Ishikawa (cell line): ENCODE results near the gene LAMA3.

Experiments used
- EP300 ChIP-seq: IDR thresholded peaks from 2 replicates; pipeline ENCODE4 v1.6.1; 2012; ENCODE audit warnings: borderline replicate concordance
- RAD21 ChIP-seq: IDR thresholded peaks from 2 replicates; pipeline ENCODE4 v1.6.1; 2012; ENCODE audit warnings: low read depth
- TF ChIP-seq, protein P1 (sequence below): IDR thresholded peaks from 2 replicates; pipeline ENCODE4 v1.6.1; 2012

GRCh38 chr18:23888881-23889280 is 199.6 kb downstream of the LAMA3 start:
- TF ChIP-seq, protein P1, sequence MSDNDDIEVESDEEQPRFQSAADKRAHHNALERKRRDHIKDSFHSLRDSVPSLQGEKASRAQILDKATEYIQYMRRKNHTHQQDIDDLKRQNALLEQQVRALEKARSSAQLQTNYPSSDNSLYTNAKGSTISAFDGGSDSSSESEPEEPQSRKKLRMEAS = no peak
- TF ChIP-seq EP300 = no peak
- no peak for TF ChIP-seq RAD21
